Activated B cell treated with CpG ODN at 0.5 μM for 24 hours (primary cell): ENCODE measurements around the gene LDLR. TPM values are rescaled to one million over a fixed set of nuclear protein-coding genes. Genes with fewer than 3 reads are reported as not detected.
"Not testable (repeated sequence)": the region's sequence is repeated elsewhere in the genome, so short reads cannot be mapped to it uniquely, and the experiment has no call there.

Experiments
- ATAC-seq: fragments of 200-7000 bp; cut with Tn5 transposase; one replicate; pipeline ENCODE4 v1.10.0; 2021; ENCODE audit warnings: low read depth, mild to moderate bottlenecking, moderate library complexity
- CTCF ChIA-PET: fragments of 350-600 bp; sonication (Branson Sonifier 250); formaldehyde crosslinking; loops from one replicate; lab custom pipeline; 2021; ENCODE audit warnings: antibody characterized with exemption; lab: Charles Lee
- POLR2A ChIA-PET: fragments of 350-600 bp; sonication (Branson Sonifier 250); formaldehyde crosslinking; loops from one replicate; lab custom pipeline; 2021; ENCODE audit warnings: antibody characterized with exemption; lab: Charles Lee
- DNase-seq: peaks from one replicate; pipeline ENCODE4 v3.0.0; 2022
- H3K27ac Mint-ChIP-seq: one replicate; pipeline ENCODE4 v1.8.0; 2020; ENCODE audit warnings: mixed read lengths
- H3K27me3 Mint-ChIP-seq: one replicate; pipeline ENCODE4 v1.8.0; 2021; ENCODE audit warnings: mixed read lengths
- H3K36me3 Mint-ChIP-seq: one replicate; pipeline ENCODE4 v1.8.0; 2021; ENCODE audit warnings: low read depth, mixed read lengths
- H3K4me1 Mint-ChIP-seq: one replicate; pipeline ENCODE4 v1.8.0; 2021; ENCODE audit warnings: mixed read lengths
- H3K4me3 Mint-ChIP-seq: one replicate; pipeline ENCODE4 v1.8.0; 2020; ENCODE audit warnings: mild to moderate bottlenecking, mixed read lengths
- H3K9me3 Mint-ChIP-seq: one replicate; pipeline ENCODE4 v1.8.0; 2020; ENCODE audit warnings: mixed read lengths
- CTCF ChIP-seq: fragments of 200-600 bp; IDR thresholded peaks from one replicate; pipeline ENCODE4 v1.8.0; 2022; ENCODE audit warnings: antibody characterized with exemption, mild to moderate bottlenecking
- intact Hi-C: fragments of 100-400 bp; cut with micrococcal nuclease; formaldehyde crosslinking; loops from one replicate; pipeline ENCODE4 v1.15.1; 2024
- total RNA-seq: library from RNA; stranded (reverse); gene quantifications from 2 replicates; pipeline ENCODE4 v1.2.3, GENCODE V29; 2022

LDLR gene
- total RNA-seq, 1 donor from 2014 or later, result 20.9 TPM

- Mint-ChIP-seq H3K27me3 (peaks cover 19% of the 10 kb centered on the region), H3K36me3 (peaks cover 3% of the 10 kb centered on the region), H3K27ac (no peak overlapping the region), H3K4me1 (peaks cover 8% of the 10 kb centered on the region), H3K4me3 (no peak overlapping the region), H3K9me3 (no peaks in the 10 kb centered on the region)
- POLR2A ChIA-PET, result interaction anchor here (0.5 kb wide), 1 partner anchor 875 kb away, joined by 3 read pairs; no protein-coding TSS in a partner anchor
- no peak for TF ChIP-seq CTCF
- CTCF ChIA-PET, result interaction anchor here (4.2 kb wide), 1 partner anchor 68 kb away, joined by 19 read pairs; no protein-coding TSS in a partner anchor
- ATAC-seq (no peak), DNase-seq (no peak)
- intact Hi-C loops, result loop anchor here (1.0 to 10.0 kb wide), 3 partner anchors 68 to 346 kb away; partner anchors contain the start of gene ELAVL3
Measured at GRCh38 chr19:11136400-11137101, 47.3 kb downstream of the LDLR start.

- intact Hi-C loops, result loop anchor here (1.0 to 10.0 kb wide), 3 partner anchors 67 to 345 kb away; partner anchors contain the start of gene ELAVL3
- Mint-ChIP-seq H3K27ac (no peak overlapping the region), H3K4me3 (no peak overlapping the region), H3K27me3 (peaks cover 21% of the 10 kb centered on the region), H3K9me3 (no peaks in the 10 kb centered on the region), H3K36me3 (peaks cover 2% of the 10 kb centered on the region), H3K4me1 (peaks cover 8% of the 10 kb centered on the region)
- CTCF ChIA-PET, result interaction anchor here (0.6 to 4.2 kb wide), 5 partner anchors 11 to 344 kb away, joined by 3 to 19 read pairs (median 3); no protein-coding TSS in a partner anchor
- DNase-seq (no peak), ATAC-seq (peak; percentile 50)
- POLR2A ChIA-PET, result interaction anchor here (0.6 to 0.7 kb wide), 2 partner anchors 756 to 1684 kb away, joined by 3 to 10 read pairs; no protein-coding TSS in a partner anchor
- TF ChIP-seq CTCF, result no peak
Measured at GRCh38 chr19:11137542-11138384, 48.5 kb downstream of the LDLR start.

GRCh38 chr19:11138601-11139300, 49.5 kb downstream of the LDLR start:
- Mint-ChIP-seq H3K27me3 (peaks cover 21% of the 10 kb centered on the region), H3K36me3 (no peaks in the 10 kb centered on the region), H3K27ac (no peak overlapping the region), H3K9me3 (no peaks in the 10 kb centered on the region), H3K4me1 (peaks cover 12% of the 10 kb centered on the region), H3K4me3 (no peak overlapping the region)
- intact Hi-C loops, result loop anchor here (5.0 to 10.0 kb wide), 2 partner anchors 306 to 344 kb away; partner anchors contain the start of gene ELAVL3
- ATAC-seq (no peak), DNase-seq (no peak)
- ChIA-PET POLR2A (interaction anchor here (0.5 to 0.6 kb wide), 2 partner anchors 13 to 757 kb away, joined by 4 to 10 read pairs; no protein-coding TSS in a partner anchor), CTCF (interaction anchor here (0.8 to 4.2 kb wide), 4 partner anchors 12 to 344 kb away, joined by 3 to 19 read pairs (median 3); no protein-coding TSS in a partner anchor)
- TF ChIP-seq CTCF, result no peak

GRCh38 chr19:11140023-11140538, 50.8 kb downstream of the LDLR start:
- Mint-ChIP-seq H3K27me3 (peaks cover 21% of the 10 kb centered on the region), H3K4me1 (peaks cover 12% of the 10 kb centered on the region)
- H3K4me3 Mint-ChIP-seq, CTCF ChIA-PET, H3K9me3 Mint-ChIP-seq, POLR2A ChIA-PET, H3K36me3 Mint-ChIP-seq, ATAC-seq, intact Hi-C loops, H3K27ac Mint-ChIP-seq, DNase-seq: not testable (repeated sequence)

- peaks cover 21% of the 10 kb centered on the region for H3K27me3 Mint-ChIP-seq
- ATAC-seq (no peak), DNase-seq (no peak)
- H3K9me3 Mint-ChIP-seq, result no peaks in the 10 kb centered on the region
- intact Hi-C loops, result no loop called here
- H3K4me1 Mint-ChIP-seq, result peaks cover 12% of the 10 kb centered on the region
- H3K4me3 Mint-ChIP-seq, result no peak overlapping the region
- no peaks in the 10 kb centered on the region for H3K36me3 Mint-ChIP-seq
- H3K27ac Mint-ChIP-seq, result no peak overlapping the region
- ChIA-PET CTCF (no interaction called here), POLR2A (no interaction called here)
- no peak for TF ChIP-seq CTCF
Measured at GRCh38 chr19:11140896-11141295, 51.6 kb downstream of the LDLR start.
